Mucosa of descending colon (tissue), 3 donors: ENCODE data around the gene TADA3. TPM values are rescaled to one million over a fixed set of nuclear protein-coding genes. Genes with fewer than 3 reads are reported as not detected.

Experiments
- ATAC-seq: fragments of 200-7000 bp; cut with Tn5 transposase; one replicate; pipeline ENCODE4 v1.9.1; 2020; ENCODE audit warnings: mild to moderate bottlenecking, moderate library complexity
- DNase-seq, 3 donors: peaks; one replicate each; pipeline ENCODE4 v3.0.0-alpha.2; 2020
- H3K36me3 ChIP-seq: fragments of 200-600 bp; one replicate; pipeline ENCODE4 v1.8.0; 2021; ENCODE audit warnings: low read depth, mild to moderate bottlenecking
- H3K4me1 ChIP-seq: fragments of 200-600 bp; one replicate; pipeline ENCODE4 v1.8.0; 2021; ENCODE audit warnings: low read depth, mild to moderate bottlenecking
- H3K4me3 ChIP-seq: fragments of 200-600 bp; one replicate; pipeline ENCODE4 v1.8.0; 2021; ENCODE audit warnings: mild to moderate bottlenecking
- H3K9me3 ChIP-seq: fragments of 200-600 bp; one replicate; pipeline ENCODE4 v1.8.0; 2021; ENCODE audit warnings: mild to moderate bottlenecking
- intact Hi-C, 2 donors: fragments of 100-400 bp; cut with DNase I in 1 of 2; cut with micrococcal nuclease in 1 of 2; formaldehyde crosslinking; loops; one replicate each; pipeline versions ENCODE4 v1.11.0 to v1.11.1; 2022; cut with DNase I, micrococcal nuclease
- total RNA-seq, 3 donors: library from RNA; stranded (reverse); fragmentation: NEBNext Ultra II Directional in 2 of 3; extraction: Animal tissue kit (Norgen Biotek cat#: 25700) in 2 of 3; gene quantifications; one replicate each; pipeline versions ENCODE4 v1.2.1 to v1.2.4, GENCODE V29; 2021 to 2023
- TF ChIP-seq, protein P1 (sequence below): fragments of 200-600 bp; IDR thresholded peaks from one replicate; pipeline ENCODE4 v1.8.0; 2022; ENCODE audit warnings: antibody characterized with exemption, mild to moderate bottlenecking
- donor health status: DM: no; HTN: no; CAD: no; lungs with moderate emphysema.
- donor health status: DM: no; HTN: no; CAD: no.
- donor health status: DM: no; HTN: yes; CAD: no.

TADA3 gene
- total RNA-seq, 3 donors from 2014 or later, result 63.0 to 66.1 (median 63.2) TPM

GRCh38 chr3:9750556-9751411 lies 41.5 kb downstream of the TADA3 start:
- TF ChIP-seq, protein P1, sequence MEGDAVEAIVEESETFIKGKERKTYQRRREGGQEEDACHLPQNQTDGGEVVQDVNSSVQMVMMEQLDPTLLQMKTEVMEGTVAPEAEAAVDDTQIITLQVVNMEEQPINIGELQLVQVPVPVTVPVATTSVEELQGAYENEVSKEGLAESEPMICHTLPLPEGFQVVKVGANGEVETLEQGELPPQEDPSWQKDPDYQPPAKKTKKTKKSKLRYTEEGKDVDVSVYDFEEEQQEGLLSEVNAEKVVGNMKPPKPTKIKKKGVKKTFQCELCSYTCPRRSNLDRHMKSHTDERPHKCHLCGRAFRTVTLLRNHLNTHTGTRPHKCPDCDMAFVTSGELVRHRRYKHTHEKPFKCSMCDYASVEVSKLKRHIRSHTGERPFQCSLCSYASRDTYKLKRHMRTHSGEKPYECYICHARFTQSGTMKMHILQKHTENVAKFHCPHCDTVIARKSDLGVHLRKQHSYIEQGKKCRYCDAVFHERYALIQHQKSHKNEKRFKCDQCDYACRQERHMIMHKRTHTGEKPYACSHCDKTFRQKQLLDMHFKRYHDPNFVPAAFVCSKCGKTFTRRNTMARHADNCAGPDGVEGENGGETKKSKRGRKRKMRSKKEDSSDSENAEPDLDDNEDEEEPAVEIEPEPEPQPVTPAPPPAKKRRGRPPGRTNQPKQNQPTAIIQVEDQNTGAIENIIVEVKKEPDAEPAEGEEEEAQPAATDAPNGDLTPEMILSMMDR, result no peak
- no peaks in the 10 kb centered on the region for H3K36me3 ChIP-seq
- H3K9me3 ChIP-seq, result no peaks in the 10 kb centered on the region
- DNase-seq (peak in 2 of 3 donors; percentile 38 to 41), ATAC-seq (peak; percentile 41)
- H3K4me1 ChIP-seq, result peaks cover 19% of the 10 kb centered on the region
- intact Hi-C loops, result no loop called here
- H3K4me3 ChIP-seq, result peak overlapping the region; percentile 30

DNA sequence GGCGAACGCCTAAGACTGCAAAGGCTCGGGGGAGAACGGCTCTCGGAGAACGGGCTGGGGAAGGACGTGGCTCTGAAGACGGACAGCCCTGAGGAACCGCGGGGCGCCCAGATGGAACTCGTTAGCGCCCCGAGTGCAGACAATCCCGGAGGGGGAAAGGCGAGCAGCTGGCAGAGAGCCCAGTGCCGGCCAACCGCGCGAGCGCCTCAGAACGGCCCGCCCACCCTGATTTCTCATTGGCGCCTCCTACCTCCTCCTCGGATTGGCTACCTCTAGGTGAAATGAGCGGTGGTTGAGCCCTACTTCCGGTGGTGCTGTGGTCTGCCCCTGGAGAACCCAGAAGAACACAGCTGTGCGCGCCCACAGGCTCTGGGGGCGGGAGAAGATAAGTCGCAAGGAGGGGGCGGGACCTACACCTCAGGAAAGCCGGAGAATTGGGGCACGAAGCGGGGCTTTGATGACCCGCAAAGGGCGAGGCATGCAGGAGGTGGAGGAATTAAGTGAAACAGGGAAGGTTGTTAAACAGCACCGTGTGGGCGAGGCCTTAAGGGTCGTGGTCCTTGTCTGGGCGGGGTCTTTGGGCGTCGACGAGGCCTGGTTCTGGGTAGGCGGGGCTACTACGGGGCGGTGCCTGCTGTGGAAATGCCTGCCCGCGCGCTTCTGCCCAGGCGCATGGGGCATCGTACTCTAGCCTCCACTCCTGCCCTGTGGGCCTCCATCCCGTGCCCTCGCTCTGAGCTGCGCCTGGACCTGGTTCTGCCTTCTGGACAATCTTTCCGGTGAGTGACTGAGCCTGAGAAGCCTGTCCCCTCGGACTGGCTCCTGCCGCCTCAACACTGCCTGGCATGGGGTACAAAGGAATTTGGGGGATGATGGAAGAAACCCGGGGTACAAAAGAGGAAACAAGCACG lies 42.4 kb downstream of the TADA3 start, which contains the start of gene OGG1:
TSS of gene OGG1 (plus strand) at position 308 of the 911 bp plus-strand sequence. CDS start at position 643, 335 bp downstream.
- intact Hi-C loops, result no loop called here
- TF ChIP-seq, protein P1, result no peak
- Histone ChIP-seq H3K36me3 (peaks cover 6% of the 10 kb centered on the region), H3K4me3 (peak within 1 kb of the TSS; percentile 30), H3K9me3 (no peaks in the 10 kb centered on the region), H3K4me1 (peaks cover 19% of the 10 kb centered on the region)
- ATAC-seq (peak; percentile 95), DNase-seq (peak; percentile 97 to 98 (median 98))

DNA sequence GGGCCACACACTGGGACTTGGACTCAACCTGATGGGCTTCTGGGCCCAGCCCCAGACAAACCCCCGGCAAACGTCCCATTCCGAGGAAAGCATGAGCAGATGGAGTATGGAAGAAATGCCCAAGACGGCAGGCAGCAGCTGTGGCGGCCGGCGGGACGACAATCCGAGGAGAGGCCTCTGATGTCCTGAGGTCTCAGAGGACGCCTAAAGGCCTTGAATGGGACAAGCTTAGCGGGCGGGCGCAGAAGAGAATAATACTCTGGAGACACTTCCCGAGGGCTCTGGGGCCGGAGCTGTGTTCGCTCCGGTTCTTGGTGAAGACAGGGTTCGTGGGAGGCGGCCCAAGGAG lies 43.0 kb downstream of the TADA3 start:
- Histone ChIP-seq H3K9me3 (no peaks in the 10 kb centered on the region), H3K4me1 (peaks cover 19% of the 10 kb centered on the region), H3K36me3 (peaks cover 7% of the 10 kb centered on the region), H3K4me3 (peak overlapping the region; percentile 30)
- ATAC-seq (no peak), DNase-seq (no peak)
- TF ChIP-seq, protein P1, result no peak
- intact Hi-C loops, result no loop called here

GRCh38 chr3:9748031-9748430 lies 44.2 kb downstream of the TADA3 start:
- H3K4me1 ChIP-seq, result peaks cover 19% of the 10 kb centered on the region
- TF ChIP-seq, protein P1, result no peak
- DNase-seq (no peak), ATAC-seq (no peak)
- no peaks in the 10 kb centered on the region for H3K9me3 ChIP-seq
- no peak overlapping the region for H3K4me3 ChIP-seq
- intact Hi-C loops, result no loop called here
- H3K36me3 ChIP-seq, result peaks cover 19% of the 10 kb centered on the region

GRCh38 chr3:9747267-9747666 lies 45.0 kb downstream of the TADA3 start:
- Histone ChIP-seq H3K4me3 (no peak overlapping the region), H3K36me3 (peaks cover 24% of the 10 kb centered on the region), H3K4me1 (peaks cover 19% of the 10 kb centered on the region), H3K9me3 (no peaks in the 10 kb centered on the region)
- DNase-seq, result no peak
- TF ChIP-seq, protein P1, result no peak
- ATAC-seq, result no peak
- intact Hi-C loops, result no loop called here
